GM12872 (cell line): ENCODE data around the gene NFIB.

Source experiments
- CTCF ChIP-seq: IDR thresholded peaks from 3 replicates; pipeline ENCODE4 v1.5.1; 2011; ENCODE audit warnings: low read depth, mild to moderate bottlenecking, low read length, moderate library complexity; ENCODE audit not compliant: insufficient read depth

The NFIB gene

GRCh38 chr9:14258156-14258555 lies 55.8 kb downstream of the NFIB start:
- no peak for TF ChIP-seq CTCF

GRCh38 chr9:14256588-14256987 lies 57.4 kb downstream of the NFIB start:
- TF ChIP-seq CTCF: no peak

- no peak for TF ChIP-seq CTCF
These were observed 62.5 kb downstream of the NFIB start for GRCh38 chr9:14251154-14252071.

GRCh38 chr9:14250794-14251153 lies 63.2 kb downstream of the NFIB start:
- TF ChIP-seq CTCF: no peak

GRCh38 chr9:14249527-14249926 lies 64.4 kb downstream of the NFIB start:
- no peak for TF ChIP-seq CTCF

GRCh38 chr9:14248149-14248548 lies 65.8 kb downstream of the NFIB start:
- TF ChIP-seq CTCF: no peak

- TF ChIP-seq CTCF: no peak
These were observed 66.4 kb downstream of the NFIB start for GRCh38 chr9:14247577-14247976.
